ENCODE results near the gene OSTN. TPM values are rescaled to one million over a fixed set of nuclear protein-coding genes. Genes with fewer than 3 reads are reported as not detected.

The OSTN gene
- total and polyA plus RNA-seq, 10 donors, result 0.03 TPM; not detected in 9

DNA sequence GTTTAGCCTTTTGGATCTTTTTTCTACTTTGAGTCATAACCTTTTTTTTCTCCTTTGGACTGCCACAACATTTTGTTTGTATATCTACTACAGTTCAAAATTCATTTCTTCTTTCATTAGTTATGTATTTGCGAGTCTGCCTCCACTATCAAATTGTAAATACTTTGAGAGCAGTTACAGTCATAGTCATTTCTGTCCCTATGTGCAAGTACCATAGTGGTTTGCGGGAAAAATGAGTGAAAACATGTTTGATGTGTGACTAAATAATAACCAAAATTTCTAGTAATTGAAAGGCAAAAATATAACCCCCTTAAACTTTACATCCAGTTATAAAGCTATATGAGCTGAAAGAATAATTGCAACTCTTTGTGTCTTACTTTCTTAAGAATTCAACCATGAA, 84.4 kb downstream of the OSTN start:
- WGBS, 5 donors, result 71 to 89% (median 79%) methylated on average over 2 of the region's 2 CpGs
- DNase-seq, result no peak
- H3K36me3 ChIP-seq, result no peaks in the 10 kb centered on the region
- no peak overlapping the region for H3K27ac ChIP-seq
- peaks cover 0 to 4% (median 0%) of the 10 kb centered on the region in 6 donors for H3K4me1 ChIP-seq
- no peak overlapping the region for H3K4me3 ChIP-seq
- no peak for TF ChIP-seq POLR2A (IDR thresholded peaks at IDR 0.05)
- TF ChIP-seq, protein P1, sequence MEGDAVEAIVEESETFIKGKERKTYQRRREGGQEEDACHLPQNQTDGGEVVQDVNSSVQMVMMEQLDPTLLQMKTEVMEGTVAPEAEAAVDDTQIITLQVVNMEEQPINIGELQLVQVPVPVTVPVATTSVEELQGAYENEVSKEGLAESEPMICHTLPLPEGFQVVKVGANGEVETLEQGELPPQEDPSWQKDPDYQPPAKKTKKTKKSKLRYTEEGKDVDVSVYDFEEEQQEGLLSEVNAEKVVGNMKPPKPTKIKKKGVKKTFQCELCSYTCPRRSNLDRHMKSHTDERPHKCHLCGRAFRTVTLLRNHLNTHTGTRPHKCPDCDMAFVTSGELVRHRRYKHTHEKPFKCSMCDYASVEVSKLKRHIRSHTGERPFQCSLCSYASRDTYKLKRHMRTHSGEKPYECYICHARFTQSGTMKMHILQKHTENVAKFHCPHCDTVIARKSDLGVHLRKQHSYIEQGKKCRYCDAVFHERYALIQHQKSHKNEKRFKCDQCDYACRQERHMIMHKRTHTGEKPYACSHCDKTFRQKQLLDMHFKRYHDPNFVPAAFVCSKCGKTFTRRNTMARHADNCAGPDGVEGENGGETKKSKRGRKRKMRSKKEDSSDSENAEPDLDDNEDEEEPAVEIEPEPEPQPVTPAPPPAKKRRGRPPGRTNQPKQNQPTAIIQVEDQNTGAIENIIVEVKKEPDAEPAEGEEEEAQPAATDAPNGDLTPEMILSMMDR (IDR thresholded peaks at IDR 0.05 in 8 of 11, conservative IDR thresholded peaks at IDR 0.05 in 3 of 11), result no peak
- H3K27me3 ChIP-seq (replicated peaks in 1 of 7), result no peaks in the 10 kb centered on the region
- H3K9me3 ChIP-seq, result peaks cover 0 to 10% (median 0%) of the 10 kb centered on the region in 8 donors
- intact Hi-C loops (cut with DNase I; ENCODE audit: low total_unique reads), result no loop called here

DNA sequence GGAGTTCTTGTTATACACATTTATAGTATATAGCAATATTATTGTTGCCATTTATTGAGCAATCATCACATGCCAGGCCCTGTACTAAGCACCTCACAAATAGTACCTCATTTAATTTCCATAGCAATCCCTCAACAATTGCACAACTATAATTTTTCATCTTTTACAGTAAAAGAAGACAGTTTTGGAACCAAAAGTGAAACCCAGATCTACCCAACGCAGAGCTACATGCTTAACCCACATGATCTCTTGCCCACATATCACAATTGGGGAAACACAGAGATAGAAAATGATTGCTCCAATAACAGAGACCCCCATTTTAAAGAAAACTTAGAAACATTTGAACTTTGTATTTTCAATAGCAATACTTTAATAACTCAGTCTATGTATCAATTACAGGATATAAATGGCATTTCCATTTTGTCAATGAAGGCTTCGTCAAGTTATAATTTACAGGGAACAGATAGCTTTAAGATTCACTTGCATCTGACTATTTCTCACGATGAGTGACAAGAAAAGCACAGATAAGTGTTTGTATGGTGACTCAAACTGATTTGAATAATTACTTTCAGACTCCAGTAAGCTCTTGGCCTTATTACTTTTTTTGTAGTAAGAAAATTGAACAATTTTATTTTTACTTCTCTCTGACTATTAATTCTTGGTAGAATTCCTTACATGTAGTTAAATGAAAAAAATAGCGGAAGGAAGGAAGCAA, 91.4 kb downstream of the OSTN start:
- intact Hi-C loops (cut with DNase I; ENCODE audit: low total_unique reads), result no loop called here
- H3K27me3 ChIP-seq (replicated peaks in 1 of 7), result no peaks in the 10 kb centered on the region
- H3K36me3 ChIP-seq, result no peaks in the 10 kb centered on the region
- H3K4me3 ChIP-seq, result peak overlapping the region in 2 of 8 donors; percentile 1 to 31
- peaks cover 0 to 38% (median 15%) of the 10 kb centered on the region in 6 donors for H3K4me1 ChIP-seq
- H3K9me3 ChIP-seq, result peaks cover 0 to 9% (median 0%) of the 10 kb centered on the region in 8 donors
- DNase-seq, result no peak
- WGBS, 5 donors, result 42 to 60% (median 50%) methylated on average over 4 of the region's 4 CpGs
- TF ChIP-seq, protein P1 (IDR thresholded peaks at IDR 0.05 in 8 of 11, conservative IDR thresholded peaks at IDR 0.05 in 3 of 11), result no peak
- no peak for TF ChIP-seq POLR2AphosphoS5 (IDR thresholded peaks at IDR 0.05)
- no peak for TF ChIP-seq POLR2A (IDR thresholded peaks at IDR 0.05)
- peak overlapping the region; percentile 38 to 78 (median 70) for H3K27ac ChIP-seq

DNA sequence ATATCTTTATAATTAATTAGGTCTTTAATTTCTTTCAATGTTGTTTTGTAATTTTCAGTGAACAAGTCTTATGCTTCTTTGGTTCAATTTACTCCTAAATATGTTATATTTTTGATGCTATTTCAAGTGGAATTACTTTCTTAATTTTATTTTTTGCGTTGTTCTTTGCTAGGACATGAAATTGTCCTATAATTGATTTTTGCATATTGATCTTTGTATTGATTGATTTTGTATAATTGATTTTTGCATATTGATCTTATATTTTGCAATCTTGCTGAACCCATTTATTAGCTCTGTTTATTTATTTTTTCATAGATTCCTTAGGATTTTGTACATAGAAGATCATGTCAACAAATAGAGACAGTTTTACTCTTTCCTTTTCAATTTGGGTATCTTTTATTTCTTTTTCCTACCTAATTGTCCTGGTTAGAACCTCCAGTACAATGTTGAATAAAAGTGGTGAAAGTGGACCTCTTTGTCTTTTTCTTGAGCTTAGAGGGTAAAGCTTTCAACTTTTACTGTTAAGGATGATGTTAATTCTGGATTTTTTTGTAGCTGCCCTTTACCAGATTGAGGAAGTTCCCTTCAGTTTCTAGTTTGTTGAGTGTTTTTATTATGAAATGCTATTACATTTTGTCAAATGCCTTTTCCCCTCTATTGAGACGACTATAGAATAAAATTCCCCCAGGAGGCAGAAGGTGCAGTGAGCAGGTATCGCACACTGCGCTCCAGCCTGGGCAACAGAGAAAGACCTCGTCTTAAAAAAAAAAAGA, 93.4 kb downstream of the OSTN start:
- DNase-seq, result no peak
- intact Hi-C loops (cut with DNase I; ENCODE audit: low total_unique reads), result no loop called here
- Histone ChIP-seq H3K36me3 (no peaks in the 10 kb centered on the region), H3K27me3 (replicated peaks in 1 of 7) (no peaks in the 10 kb centered on the region), H3K27ac (peak overlapping the region in 3 of 8 donors; percentile 3 to 78 (median 4)), H3K4me1 (peaks cover 0 to 58% (median 18%) of the 10 kb centered on the region in 6 donors), H3K9me3 (peaks cover 0 to 4% (median 0%) of the 10 kb centered on the region in 8 donors), H3K4me3 (no peak overlapping the region)
- no peak for TF ChIP-seq POLR2AphosphoS5 (IDR thresholded peaks at IDR 0.05)
- no peak for TF ChIP-seq POLR2A (IDR thresholded peaks at IDR 0.05)
- TF ChIP-seq, protein P1 (IDR thresholded peaks at IDR 0.05 in 8 of 11, conservative IDR thresholded peaks at IDR 0.05 in 3 of 11), result no peak
- 56 to 71% (median 60%) methylated on average over 5 of the region's 5 CpGs for WGBS, 5 donors

DNA sequence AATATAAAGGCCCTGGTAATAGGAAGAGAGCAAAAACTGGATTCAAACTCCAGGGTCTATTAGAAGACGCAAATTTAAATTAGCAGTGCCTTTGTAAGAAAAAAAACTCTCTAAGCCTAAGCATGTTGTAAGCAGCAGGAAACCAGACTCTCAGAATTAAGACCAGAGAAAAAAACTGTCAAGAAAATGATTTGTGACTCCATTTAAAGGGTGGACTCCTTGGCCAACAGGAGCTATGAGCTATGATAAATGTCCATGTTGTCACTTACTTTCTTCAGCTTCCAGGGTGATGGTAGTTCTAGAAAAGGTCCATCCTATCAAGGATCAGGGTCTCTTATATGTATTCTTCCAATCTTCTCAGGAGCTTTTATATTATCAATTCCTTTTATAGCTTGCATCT, 95.2 kb downstream of the OSTN start:
- DNase-seq, result no peak
- Histone ChIP-seq H3K9me3 (peaks cover 0 to 4% (median 0%) of the 10 kb centered on the region in 8 donors), H3K27me3 (replicated peaks in 1 of 7) (no peaks in the 10 kb centered on the region), H3K36me3 (no peaks in the 10 kb centered on the region), H3K4me1 (peaks cover 4 to 74% (median 21%) of the 10 kb centered on the region in 6 donors), H3K4me3 (no peak overlapping the region), H3K27ac (peak overlapping the region in 2 of 8 donors; percentile 76 to 78)
- intact Hi-C loops (cut with DNase I; ENCODE audit: low total_unique reads), result no loop called here
- TF ChIP-seq POLR2A (IDR thresholded peaks at IDR 0.05) (no peak), POLR2AphosphoS5 (IDR thresholded peaks at IDR 0.05) (no peak)
- TF ChIP-seq, protein P1 (IDR thresholded peaks at IDR 0.05 in 8 of 11, conservative IDR thresholded peaks at IDR 0.05 in 3 of 11), result no peak
- 90 to 97% (median 94%) methylated on average over 1 of the region's 1 CpG for WGBS, 5 donors

All from spleen (tissue), 11 donors.